DMS53 treated with DMSO at 0.1 percent for 48 hours (cell line): Measurements from ENCODE around the gene CYP2C18.
"Not testable (repeated sequence)": the region's sequence is repeated elsewhere in the genome, so short reads cannot be mapped to it uniquely, and the experiment has no call there.

ENCODE experiments used
- DNase-seq: peaks from one replicate; lab custom pipeline; 2025; ENCODE audit not compliant: unreplicated experiment; lab: John Stamatoyannopoulos, UW

Gene CYP2C18

GRCh38 chr10:94738588-94738987 is 55.1 kb downstream of the CYP2C18 start:
- no peak for DNase-seq

- DNase-seq, result no peak
Observed at GRCh38 chr10:94747137-94747536, 63.6 kb downstream of the CYP2C18 start.

- DNase-seq, result no peak
Observed at GRCh38 chr10:94747838-94748237, 64.3 kb downstream of the CYP2C18 start.

GRCh38 chr10:94757916-94758315 is 74.4 kb downstream of the CYP2C18 start:
- no peak for DNase-seq

- DNase-seq, result no peak
Observed at GRCh38 chr10:94760586-94761178, 77.2 kb downstream of the CYP2C18 start.

- DNase-seq, result no peak
Observed at GRCh38 chr10:94762393-94762792, 78.9 kb downstream of the CYP2C18 start, which contains the start of gene CYP2C19. CYP2C19 (plus strand) TSS chr10:94762681; CDS start chr10:94762706, 25 bp downstream.

- not testable (repeated sequence) for DNase-seq
Observed at GRCh38 chr10:94775425-94775824, 91.9 kb downstream of the CYP2C18 start.

GRCh38 chr10:94777886-94778458 is 94.4 kb downstream of the CYP2C18 start:
- peak; percentile 45 for DNase-seq

GRCh38 chr10:94780844-94781243 is 97.3 kb downstream of the CYP2C18 start:
- no peak for DNase-seq

- no peak for DNase-seq
Observed at GRCh38 chr10:94784256-94784655, 100.7 kb downstream of the CYP2C18 start.

- no peak for DNase-seq
Observed at GRCh38 chr10:94785211-94785610, 101.7 kb downstream of the CYP2C18 start.
